HG02981 (cell line): ENCODE results near the gene SIX5.

Source experiments
- ATAC-seq: cut with Tn5 transposase; IDR thresholded peaks from one replicate; pipeline ENCODE4 v1.9.1; 2021; ENCODE audit warnings: mild to moderate bottlenecking, moderate library complexity; ENCODE audit not compliant: unreplicated experiment

The SIX5 gene

DNA sequence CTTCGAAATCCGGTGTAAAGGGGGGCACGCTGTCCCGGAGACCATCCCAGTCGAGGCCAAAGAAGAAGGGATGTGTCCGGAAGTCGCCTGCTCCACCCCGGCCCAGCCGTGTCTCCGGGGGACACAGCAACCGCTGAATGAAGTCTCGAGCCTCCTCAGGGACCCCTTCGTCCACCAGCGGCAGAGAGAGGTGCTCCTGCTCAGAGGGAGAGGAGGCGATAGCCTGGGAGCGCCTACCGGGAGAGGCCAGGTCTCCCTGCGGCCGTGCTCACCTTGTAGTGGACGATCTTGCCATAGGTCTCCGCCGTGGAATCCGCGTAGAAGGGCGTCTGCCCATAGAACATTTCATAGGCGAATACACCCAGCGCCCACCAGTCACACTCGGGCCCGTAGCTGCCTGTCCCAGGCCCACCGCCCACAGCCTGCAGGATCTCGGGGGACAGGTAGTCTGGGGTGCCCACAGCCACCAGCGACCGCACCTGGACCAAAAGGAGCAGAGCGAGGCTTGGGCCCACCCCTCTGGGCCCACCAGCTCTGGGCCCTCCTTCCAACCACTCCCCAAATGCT, 8.4 kb upstream of the SIX5 start:
- no peak for ATAC-seq

DNA sequence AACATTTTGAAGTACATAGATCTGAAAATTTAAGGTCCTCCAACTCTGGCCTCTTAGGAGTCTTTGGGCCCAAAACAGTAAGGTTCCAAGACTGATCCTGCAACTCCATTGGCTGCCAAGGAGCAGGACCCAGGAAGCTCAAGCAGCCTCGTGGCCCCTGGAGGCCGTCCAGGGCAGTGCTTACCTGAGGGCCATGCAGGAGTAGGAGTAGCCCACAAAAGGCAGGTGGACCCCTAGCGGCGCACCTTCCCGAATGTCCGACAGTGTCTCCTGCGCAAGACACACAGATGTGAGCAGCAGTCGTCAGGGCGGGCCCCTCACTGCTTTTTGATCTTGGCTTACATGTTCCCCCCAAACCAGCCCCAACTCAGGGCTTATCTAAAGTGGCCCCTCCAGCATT, 5.7 kb upstream of the SIX5 start:
- ATAC-seq = no peak

DNA sequence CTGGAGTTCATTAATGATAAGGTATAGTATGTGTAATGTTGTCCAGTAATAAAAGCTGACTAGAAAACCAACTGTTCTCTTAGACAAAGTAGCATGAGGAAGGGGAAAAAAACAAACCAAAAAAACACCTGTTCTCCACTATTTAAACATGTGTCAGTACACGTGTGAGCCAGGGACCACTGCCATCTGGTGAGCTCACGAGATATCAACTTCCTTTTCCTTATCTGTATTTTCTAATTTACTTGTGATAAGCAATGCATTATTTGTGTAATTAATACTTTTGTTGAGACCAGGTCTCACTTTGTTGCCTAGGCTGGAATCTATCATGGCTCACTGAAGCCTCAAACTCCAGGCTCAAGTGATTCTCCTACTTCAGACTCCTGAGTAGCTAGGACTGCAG, 4.3 kb upstream of the SIX5 start:
- ATAC-seq = no peak

DNA sequence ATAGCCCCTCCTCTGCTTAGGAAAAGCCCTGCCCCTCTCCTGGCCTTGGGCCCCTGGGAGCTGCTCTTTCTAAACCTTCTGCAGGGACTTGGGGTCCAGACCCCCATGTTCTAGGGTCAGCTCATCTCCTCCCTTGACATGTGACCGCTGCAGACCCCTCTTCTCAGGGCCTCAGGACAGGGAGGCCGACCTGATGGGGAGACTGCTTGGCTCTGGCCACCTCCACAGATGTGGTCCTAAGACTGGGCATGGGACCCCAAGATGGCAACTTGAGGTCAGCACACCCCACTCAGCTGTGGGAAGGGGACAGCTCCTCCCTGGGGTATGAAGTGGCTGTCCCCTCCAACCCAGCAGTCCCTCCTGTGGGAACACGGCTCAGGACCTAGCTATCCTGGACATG, 3.9 kb upstream of the SIX5 start:
- ATAC-seq = no peak

DNA sequence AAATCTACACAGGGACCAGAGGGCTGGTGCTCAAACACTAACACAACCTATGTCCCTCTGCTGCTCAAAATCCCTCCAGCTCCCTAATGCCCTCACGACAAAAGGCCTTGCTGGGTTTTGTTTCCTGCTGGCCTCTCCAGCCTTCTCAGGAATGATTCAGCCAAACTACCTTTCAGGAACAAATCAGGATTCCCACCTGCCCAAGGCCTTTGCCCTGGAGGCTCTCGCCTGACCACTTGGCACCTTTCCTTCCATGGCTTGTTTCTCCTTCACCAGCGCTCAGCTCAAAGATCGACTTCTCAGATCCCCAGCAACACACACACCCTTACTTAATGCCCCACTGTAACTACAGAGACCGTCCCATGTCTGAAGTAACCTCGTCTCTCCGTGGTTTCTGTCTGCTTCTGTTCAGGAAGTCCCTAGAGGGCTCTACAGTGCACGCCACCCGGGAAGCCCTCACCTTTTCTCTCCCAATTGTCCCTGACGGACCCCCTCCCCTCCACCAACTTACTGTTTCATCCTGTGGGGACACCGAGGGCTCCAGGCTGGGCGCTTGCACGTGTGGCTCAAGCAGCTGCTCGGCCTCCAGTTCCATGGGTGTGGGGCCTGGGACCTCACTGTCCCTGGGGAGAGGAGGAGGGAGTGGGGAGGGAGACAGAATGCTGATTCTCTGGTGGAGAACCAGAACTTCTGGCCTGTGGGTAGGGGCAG, 3.2 kb upstream of the SIX5 start:
- no peak for ATAC-seq

DNA sequence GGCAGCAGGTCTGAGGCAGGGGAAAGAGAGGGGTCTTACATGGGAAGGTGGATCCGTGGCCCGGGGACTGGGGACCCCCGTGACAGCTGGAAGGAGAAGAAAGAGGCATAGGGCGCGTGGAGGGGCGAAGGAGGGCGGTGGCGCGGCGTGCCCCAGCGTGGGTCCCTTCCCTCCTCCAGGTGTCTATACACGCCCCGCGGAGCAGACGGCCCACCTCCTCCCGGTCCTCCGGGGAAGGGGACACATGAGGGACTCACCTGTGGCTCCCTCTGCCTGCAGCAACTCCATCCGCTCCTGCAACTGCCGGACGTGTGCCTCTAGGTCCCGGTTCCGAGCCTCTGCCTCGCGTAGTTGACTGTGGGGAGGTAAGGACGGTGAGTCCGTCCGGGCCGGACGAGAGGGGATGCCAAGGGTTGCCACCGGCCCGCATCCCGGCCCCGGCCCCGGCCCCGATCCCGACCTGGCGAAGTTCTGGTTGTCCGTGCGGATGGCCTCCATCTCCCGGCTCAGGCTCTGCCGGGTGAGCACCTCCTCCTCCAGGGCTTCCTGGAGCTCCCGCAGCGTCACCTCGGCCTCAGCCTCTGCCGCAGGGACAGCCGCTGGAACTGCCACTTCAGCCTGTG, 2.4 kb upstream of the SIX5 start:
- ATAC-seq = no peak

DNA sequence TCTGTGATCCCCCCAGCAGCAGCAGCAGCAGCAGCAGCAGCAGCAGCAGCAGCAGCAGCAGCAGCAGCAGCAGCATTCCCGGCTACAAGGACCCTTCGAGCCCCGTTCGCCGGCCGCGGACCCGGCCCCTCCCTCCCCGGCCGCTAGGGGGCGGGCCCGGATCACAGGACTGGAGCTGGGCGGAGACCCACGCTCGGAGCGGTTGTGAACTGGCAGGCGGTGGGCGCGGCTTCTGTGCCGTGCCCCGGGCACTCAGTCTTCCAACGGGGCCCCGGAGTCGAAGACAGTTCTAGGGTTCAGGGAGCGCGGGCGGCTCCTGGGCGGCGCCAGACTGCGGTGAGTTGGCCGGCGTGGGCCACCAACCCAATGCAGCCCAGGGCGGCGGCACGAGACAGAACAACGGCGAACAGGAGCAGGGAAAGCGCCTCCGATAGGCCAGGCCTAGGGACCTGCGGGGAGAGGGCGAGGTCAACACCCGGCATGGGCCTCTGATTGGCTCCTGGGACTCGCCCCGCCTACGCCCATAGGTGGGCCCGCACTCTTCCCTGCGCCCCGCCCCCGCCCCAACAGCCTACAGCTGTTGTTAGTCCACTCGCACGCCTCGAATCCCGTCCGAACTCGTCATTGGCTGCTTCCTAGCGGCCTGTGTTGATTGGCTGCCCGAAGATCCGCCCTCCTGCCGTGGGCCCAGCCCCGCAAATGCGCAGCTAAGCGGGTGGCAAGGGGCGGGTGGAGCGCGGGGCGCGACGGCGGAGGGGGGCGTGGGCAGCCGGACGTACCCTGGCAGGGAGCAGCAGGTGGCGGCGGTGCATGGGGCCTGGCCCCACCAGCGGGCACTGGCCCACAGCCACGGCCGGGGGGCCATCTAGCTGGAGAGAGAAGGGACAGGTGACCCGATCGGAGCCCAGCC, 1.4 kb upstream of the SIX5 start:
- peak; percentile 53 for ATAC-seq

DNA sequence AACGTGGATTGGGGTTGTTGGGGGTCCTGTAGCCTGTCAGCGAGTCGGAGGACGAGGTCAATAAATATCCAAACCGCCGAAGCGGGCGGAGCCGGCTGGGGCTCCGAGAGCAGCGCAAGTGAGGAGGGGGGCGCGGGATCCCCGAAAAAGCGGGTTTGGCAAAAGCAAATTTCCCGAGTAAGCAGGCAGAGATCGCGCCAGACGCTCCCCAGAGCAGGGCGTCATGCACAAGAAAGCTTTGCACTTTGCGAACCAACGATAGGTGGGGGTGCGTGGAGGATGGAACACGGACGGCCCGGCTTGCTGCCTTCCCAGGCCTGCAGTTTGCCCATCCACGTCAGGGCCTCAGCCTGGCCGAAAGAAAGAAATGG, 754 bp upstream of the SIX5 start:
- ATAC-seq = no peak

DNA sequence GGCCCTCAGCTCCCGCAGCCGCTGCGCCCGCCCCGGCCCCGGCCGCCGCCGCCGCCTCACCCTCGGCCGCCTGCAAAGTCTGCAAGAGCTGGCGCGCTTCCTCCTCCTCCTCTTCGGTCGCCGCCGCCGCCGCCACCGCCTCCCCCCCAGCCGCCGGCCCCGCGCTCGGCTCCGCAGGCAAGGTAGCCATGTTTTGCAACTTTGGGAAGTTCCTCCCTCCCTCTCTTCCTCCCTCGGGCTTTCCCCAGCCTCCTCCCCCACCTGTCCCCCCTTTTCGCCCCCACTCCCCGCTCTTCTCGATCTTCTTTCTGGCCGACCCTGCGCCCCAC, 433 bp downstream of the SIX5 start:
- ATAC-seq = no peak

DNA sequence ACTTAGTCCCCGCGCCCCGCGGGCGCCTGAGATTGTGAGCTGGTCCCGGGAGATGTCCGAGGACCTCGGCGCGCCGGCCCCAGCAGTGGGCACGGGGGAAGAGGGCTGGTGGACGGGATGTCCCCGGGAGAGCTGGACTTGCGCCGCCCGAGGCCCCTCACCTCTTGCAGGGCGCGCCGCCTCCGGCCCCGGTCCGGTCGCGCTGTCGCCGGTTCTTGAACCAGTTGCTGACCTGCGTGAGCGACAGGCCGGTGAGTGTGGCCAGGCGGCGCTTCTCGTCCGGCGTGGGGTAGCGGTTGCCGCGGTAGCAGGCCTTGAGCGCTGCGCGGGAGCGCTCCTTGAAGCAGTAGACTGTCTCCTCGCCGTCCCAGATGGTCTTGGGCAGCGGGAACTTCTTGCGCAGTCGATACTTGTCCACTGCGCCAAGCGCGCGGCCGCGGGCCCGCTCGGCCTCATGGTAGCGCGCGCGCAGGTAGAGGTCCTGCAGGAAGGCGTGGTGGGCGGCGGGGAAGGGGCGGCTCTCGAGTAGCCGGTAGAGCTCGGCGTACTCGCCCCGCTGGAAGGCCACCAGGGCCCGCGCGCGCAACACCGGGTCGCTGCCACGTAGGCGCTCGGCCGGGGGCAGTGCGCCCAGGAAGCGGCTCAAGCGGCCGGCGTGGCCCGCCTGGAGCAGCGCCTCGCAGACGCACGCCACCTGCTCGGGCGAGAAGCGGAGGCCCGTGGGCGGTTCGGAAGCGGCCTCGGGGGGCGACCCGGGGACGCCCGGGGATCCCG, 984 bp downstream of the SIX5 start:
- no peak for ATAC-seq

DNA sequence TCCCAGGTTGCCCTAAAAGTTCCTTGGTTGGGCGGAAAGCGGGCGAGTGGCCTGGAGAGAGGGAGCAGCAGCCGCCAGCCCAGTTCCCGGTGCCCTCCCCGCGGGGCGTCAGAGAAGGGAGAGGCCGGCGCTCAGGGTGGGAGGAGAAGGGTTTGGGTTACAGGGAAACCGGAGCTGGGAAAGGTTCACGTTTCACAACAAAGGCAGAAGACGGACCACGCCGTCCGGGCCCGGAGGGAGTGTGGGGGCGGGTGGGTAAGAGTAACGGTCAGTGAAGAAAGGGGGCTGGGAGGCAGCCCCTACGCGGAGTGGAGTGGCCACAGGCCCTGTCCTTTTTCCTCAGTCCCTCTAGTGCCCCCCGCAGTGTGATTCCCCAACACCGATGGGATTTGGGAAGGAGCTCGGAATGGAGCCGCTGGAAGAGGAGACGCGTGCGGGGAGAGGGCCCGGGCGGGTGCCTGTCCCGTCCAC, 1.6 kb downstream of the SIX5 start:
- ATAC-seq = no peak

DNA sequence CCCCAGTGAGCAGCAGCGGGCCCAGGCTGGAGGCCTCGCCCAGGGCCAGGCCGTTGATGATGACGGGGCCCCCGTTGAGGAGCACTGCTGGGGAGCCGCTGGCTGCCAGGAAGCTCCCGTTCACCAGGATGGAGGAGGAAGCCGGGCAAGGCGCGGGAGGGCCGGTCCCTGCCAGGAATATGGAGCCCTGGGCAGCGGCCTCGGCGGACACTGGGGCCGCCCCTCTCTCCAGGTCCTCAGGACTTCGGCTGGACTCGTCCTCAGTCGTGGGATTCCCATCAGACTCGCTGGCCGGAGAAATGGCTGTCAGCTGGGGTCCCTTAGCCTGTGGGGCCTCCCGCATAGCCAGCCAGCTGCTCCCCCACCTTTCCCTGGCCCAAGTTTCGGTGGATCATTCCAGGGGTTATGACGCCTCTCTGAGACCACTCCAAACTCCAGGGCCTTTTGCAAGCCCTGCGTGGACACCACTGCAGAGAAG, 2.1 kb downstream of the SIX5 start:
- no peak for ATAC-seq

DNA sequence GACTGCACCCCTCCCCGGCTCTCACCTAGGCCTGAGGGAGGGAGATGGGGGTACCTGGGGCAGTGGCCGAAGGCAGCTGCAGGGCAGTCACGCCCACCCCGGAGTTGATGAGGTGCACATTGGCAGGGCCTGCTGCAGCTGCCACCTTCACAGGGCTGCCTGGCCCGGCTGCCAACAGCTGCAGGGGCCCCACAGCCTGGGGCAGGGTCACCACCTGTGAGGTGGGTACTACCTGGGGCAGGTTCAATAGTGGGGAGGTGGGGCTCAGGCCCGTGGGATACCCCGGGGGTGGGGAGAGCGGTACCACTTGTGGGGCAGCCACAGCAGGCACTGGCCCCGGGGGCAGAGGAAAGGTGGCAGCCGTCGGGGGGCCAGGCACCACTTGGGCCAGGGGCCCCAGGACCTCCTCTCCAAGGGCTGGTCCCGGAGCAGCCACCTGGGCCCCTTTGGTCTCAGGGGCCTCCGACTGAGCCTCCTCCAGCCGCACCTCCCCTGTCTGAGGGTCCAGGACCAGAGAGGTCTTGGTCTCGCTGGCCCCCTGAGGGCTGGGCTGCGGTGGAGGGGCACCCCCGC, 2.7 kb downstream of the SIX5 start:
- ATAC-seq = no peak

DNA sequence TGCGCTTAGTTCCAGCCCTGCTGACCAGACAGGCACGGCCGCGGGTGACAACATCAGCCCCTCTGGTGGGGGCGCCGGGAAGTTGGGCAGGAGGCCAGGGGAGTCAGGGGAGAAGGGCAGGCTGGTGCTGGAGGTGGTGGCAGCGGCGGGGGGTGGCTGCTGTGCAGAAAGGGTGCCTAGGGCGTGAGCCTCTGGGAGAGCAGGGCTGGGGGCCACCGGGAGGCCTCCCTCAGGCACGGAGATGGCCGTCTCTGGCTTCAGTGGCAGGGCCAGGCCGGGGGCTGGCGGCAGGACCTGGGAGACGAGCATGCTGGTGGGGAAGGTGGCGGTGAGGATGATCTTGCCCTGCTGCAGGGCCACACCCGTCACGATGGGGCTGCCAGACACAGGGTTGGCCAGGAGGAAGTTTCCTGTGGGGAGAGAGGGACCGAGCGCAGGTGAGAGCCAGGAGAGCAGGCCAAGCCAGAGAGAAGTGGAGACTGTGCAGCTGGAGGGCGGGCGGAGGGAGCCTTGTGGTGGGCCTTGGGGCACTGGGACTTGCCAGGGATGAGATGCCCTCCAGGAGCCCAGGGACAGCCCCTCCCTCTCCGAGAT, 3.3 kb downstream of the SIX5 start:
- no peak for ATAC-seq

DNA sequence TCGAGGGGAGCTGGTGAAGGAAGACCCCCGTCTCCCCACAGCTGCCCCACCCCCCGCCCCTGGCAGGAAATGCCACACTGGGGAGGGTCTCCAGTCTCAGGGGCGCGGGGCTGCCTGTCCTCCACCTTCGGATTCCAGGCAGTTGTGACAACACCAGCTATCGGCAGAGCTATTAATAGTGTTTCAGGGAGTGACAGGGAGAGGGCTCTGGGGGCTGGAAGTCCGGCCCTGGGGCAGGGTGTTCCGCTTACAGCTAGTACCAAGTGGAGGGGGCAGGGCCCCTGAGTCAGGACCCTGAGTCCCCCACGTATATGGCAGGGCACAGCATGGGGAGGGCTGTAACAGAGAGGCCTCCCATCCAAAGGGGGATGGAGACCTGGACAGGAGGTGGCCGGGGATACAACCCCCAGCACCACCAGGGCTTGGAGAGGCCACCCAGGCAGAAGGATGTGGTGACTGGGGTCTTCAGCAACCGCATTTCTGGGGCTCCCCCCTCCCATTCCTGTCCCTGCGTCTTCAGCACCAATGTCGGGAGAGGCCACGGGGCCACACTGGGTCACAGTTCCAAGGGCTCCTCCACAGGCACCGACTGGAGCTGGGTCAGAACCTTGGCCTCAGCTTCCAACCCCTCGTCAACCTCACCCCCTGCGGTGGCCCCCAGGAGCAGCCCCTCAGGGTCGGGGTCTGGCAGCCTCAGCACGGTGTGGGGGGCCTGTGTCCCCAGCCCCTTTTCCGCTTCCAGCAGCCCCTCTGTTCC, 3.9 kb downstream of the SIX5 start:
- no peak for ATAC-seq

DNA sequence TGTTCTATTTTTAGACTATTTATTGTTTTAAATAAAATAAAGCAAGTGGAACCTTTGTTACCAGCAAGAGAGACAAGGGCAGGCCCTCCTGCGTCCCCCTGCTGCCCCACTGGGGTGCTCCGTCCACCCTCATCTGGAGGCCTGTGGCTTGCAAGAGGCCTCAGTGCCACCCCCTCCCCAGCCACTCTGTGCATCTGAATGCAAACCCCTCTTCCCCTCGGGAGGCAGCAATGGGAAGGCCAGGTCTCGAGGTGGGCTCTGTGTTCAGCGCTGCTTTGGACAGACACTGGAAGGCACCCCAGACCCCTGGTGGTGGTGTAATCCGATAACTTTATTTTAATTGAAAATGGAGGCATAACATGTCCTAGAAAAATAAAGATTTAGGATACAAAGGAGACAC, 4.6 kb downstream of the SIX5 start:
- ATAC-seq = no peak

DNA sequence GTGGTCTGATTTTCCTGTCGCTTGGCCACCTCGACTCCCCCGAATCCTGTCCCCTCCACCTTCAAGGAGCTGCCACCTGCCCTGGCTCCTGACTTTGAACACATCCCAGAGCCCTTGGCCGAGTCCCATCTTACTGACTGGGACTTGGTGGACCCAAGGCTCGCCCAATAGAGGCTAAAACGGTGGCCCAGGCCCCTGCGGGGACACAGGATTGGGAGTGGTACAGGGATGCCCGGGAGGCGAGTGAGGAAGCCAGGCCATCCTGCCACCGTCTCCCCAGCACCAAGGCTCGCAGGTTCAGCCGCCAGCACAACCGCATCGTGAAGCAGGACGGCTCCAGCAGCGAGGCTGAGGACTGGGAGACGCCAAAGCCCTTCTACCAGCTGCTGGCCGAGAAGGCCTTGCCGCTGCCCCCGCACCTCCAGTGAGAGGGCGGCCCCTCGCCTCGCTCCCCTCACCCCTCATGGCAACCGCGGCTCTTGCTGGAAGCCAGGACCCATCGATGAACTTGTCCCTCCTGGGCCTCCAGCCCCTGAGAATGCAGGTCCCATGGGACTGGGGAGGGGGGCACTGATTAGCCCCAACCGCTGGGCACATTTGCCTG, 5.3 kb downstream of the SIX5 start:
- ATAC-seq = no peak

DNA sequence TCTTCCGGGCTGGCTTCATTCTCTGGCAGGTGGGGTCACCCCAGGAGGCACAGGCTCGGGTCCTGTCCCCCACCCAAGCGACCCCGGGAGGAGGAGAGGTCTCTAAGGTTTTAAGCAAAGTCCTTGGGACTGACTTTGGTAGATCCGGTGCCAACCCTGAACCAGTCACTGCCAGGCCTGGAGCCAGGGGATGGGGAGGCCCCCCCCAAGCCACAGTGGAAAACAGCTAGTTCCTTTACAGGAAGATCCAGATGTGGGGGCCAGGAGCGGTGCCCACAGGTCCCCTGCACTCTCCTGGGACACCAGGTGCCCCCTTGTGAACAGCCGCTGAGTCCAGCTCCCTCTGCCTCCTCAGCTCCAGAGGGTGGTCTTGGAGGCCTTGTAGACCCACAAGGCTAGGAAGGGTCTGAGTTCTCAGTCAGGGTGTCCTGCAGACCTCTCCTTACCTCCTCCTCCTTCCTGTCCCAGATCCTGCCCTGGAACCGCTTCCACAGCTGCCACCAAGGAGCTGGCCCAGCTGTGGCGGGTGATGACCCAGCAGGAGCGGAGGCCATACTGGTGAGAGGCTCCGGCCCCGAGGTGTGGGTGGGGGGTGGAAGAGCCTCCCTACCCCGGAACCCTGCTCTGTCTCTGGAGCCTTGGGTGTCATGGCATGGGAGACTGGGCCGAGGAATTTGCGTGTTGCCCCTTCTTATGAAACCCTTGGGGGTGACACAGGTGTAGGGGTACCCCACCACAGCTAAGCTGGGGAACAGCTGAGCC, 6.0 kb downstream of the SIX5 start:
- no peak for ATAC-seq
